ENCODE measurements around the gene AJM1.
"Not testable (repeated sequence)": the region's sequence is repeated elsewhere in the genome, so short reads cannot be mapped to it uniquely, and the experiment has no call there.

The AJM1 gene

GRCh38 chr9:136869611-136870010 is 27.3 kb downstream of the AJM1 start:
- DNase-seq (ENCODE audit: low read depth in 3 of 3), result not testable (repeated sequence)

GRCh38 chr9:136875155-136875554 is 32.9 kb downstream of the AJM1 start:
- no peak for DNase-seq (ENCODE audit: low read depth in 3 of 3)

DNA sequence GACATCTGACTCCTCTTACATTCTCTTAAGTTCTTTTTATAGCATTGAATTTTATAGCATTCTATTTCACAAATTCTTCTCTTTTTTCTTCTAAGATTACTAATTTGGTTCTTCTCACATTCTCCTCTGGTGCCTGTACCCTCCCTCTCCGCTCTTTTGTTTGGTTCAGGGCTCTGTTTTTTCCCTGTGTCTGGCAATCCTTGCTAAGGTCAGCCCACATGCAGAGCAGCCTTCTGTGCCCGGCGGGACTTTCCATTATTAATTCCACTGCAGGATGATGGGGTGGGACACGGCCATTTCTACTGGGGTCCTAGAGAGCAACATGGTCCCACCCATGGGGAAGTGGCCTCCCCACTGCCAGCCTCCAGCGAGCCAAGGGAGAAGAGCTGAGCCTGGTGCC is 34.2 kb downstream of the AJM1 start:
- no peak for DNase-seq (ENCODE audit: low read depth in 3 of 3)

GRCh38 chr9:136880651-136881050 is 38.4 kb downstream of the AJM1 start:
- DNase-seq (ENCODE audit: low read depth in 3 of 3), result no peak

- peak in 2 of 3 experiments; percentile 32 to 47 for DNase-seq (ENCODE audit: low read depth in 3 of 3)
Observed at GRCh38 chr9:136881691-136882108, 39.4 kb downstream of the AJM1 start.

DNA sequence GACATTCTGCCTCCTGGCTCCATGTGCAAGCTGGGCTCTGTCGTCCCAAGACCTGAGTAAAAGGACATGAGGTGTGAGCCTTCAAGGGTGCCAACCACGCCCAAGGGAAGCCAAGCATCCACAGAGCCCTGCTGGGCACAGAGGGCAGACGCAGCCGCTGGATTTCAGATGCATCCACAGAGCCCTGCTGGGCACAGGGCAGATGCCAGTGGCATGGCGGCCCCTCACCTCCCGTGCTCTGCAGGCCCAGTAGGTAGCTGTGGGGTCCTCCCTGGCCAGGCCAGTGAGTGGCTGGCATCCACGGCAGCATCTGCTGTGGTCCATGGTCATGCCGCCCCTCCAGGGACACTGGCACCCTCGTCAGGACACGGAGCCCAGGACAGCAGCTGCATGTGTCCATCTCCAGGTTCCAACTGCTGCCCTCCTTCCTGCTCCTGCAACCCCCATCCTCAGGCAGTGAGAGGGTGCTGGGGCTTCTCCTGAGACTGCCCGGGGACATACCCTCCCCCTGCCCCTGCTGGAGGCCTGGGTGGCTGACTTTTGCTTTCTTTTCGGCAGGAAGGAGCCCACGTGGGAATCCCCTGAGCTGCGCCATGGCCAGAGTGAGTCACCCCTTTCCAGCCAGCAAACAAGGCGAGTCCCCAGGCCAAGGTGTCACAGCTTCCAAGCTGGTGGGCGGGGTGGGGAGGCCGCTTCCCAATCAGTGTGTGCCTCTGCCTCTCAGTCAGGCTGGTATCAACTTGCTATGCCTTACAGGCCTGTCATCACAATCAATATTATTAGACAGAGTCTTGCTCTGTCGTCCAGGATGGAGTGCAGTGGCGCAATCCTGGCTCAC is 40.0 kb downstream of the AJM1 start:
- DNase-seq (ENCODE audit: low read depth in 3 of 3), result peak; percentile 83 to 92 (median 88)

DNA sequence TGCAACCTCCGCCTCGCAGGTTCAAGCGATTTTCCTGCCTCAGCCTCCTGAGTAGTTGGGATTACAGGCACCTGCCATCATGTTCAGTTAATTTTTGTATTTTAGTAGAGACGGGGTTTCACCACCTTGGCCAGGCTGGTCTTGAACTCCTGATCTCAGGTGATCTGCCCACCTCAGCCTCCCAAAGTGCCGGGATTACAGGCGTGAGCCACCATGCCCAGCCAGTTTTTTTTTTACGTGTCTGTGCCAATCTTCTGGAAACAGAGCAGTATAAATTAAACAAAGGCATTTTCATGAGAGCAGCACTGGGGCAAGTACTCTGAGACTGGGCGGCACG is 40.6 kb downstream of the AJM1 start:
- DNase-seq (ENCODE audit: low read depth in 3 of 3), result not testable (repeated sequence)

DNA sequence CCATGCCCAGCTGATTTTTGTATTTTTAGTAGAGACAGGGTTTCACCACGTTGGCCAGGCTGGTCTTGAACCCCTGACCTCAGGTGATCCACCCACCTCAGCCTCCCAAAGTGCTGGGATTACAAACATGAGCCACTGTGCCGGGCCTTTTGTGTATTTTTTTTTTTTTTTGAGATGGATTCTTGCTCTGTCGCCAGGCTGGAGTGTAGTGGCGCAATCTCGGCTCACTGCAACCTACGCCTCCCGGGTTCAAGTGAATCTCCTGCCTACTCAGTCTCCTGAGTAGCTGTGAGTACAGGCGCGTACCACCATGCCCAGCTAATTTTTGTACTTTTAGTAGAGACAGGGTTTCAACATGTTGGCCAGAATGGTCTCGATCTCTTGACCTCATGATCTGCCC is 41.4 kb downstream of the AJM1 start:
- not testable (repeated sequence) for DNase-seq (ENCODE audit: low read depth in 3 of 3)

GRCh38 chr9:136885950-136886578 is 43.8 kb downstream of the AJM1 start, which contains the start of gene TRAF2:
Gene TRAF2 (plus strand): TSS chr9:136886516. CDS start chr9:136898741, 12,225 bp downstream.
- peak; percentile 94 to 97 (median 94) for DNase-seq (ENCODE audit: low read depth in 3 of 3)

DNA sequence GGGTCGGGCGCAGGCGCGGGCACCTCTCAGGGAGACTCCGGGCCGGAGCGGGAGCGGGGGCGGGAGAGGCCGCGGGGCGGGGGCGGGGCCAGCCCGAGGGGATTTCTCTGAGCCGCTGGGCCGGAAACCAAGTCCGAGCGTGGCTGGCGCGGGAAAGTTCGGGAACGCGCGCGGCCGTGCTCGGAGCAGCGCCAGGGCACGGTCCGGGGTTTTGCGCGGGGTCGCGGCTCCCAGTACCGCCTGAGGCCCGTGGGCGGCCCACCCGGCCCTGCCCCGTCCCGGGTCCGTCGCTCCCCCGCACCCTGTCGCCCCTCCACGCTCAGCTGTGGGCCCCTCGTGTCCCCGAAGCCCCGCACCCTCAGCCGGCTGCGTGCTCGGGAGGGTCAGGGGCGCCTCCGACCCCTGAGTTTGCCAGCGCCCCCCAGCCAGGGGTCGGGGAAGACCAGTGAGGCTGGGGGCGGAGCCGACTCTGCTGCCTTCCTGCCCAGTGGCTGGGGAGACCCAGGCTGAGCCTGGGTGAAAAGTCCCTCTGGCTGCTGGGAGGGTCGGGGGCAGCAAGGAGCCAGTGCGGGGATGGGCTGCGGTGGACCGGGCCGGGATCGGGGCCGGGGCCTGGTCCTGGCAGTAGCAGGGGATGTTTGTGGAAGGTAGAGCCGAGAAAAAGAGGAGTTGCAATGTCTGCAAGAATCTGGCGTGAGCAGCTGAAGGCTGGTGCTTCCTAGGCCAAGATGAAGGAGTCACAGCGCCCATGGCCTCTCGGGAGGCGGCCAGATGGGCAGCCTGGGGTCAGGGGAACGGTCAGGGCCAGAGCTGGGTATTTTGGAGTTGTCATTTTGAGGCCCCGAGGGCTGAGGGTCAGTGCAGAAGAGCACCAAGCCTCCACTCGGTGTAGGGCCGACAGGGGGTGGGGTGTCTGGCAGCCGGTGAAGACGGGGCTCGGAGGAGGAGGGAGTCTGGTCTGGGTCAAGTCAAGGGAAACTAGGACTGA is 44.6 kb downstream of the AJM1 start:
- DNase-seq (ENCODE audit: low read depth in 3 of 3), result peak in 1 of 3 experiments; percentile 32

DNA sequence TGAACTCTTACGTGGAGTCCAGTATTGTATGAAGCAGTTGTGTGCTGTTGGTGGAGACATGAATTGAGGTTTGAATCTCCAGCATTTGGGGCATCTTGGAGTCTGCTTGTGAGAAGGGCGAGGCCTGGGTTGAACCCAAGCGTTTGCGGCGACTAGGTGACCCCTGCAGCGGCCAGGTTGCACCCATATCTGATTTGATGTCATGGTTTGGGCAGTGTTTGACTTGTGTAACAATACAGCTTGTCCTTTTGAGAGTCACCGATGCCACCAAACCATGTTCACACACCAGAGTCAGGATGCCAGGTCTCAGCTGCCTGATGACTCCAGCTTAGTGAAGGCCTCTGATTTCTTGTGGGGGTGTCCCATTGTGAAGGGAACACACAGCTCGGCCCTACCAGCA is 46.2 kb downstream of the AJM1 start:
- DNase-seq (ENCODE audit: low read depth in 3 of 3), result no peak

DNA sequence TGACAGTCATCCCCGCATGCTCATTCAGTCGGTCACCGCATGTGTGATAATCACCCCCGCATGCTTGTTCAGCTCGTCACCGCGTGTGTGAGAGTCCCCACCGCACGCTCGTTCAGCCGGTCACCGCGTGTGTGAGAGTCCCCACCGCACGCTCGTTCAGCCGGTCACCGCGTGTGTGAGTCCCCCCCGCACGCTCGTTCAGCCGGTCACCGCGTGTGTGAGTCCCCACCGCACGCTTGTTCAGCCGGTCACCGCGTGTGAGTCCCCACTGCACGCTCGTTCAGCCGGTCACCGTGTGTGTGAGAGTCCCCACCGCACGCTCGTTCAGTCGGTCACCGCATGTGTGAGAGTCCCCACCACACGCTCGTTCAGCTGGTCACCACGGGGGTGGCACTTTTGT is 47.6 kb downstream of the AJM1 start:
- no peak for DNase-seq (ENCODE audit: low read depth in 3 of 3)

GRCh38 chr9:136890661-136891060 is 48.4 kb downstream of the AJM1 start:
- no peak for DNase-seq (ENCODE audit: low read depth in 3 of 3)
